ENCODE results near the gene ASIC5.

ASIC5 gene

DNA sequence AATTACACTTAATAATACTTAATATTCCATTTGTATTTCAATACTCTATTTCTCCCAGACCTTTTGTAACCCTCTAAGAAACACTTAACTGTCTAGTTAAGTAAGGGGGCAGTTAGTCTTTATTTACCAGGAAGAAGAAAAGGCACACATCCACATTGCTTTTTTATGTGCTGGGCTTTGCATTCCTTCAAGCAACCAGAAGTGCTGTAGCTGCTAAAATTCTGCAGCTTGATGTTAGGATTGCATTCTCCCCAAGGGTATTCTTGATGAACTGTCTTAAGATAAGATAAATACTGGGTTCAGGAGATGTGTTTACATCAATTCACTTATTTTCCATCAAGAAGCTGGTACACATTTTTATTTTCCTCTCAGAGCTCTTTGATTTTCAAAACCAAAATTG lies 24.0 kb downstream of the ASIC5 start:
- H3K4me1 ChIP-seq (ENCODE audit: control insufficient read depth in 2 of 2, insufficient read depth in 2 of 2, low read length in 2 of 2), result no peaks in the 10 kb centered on the region
- H3K9me3 ChIP-seq (ENCODE audit: control insufficient read depth in 2 of 2, low read length in 2 of 2), result no peaks in the 10 kb centered on the region
- H3K27me3 ChIP-seq (ENCODE audit: control insufficient read depth in 2 of 2, insufficient read depth in 2 of 2, low read length in 2 of 2), result no peaks in the 10 kb centered on the region
- no peaks in the 10 kb centered on the region for H3K36me3 ChIP-seq (ENCODE audit: control insufficient read depth in 2 of 2, insufficient read depth in 2 of 2, low read length in 2 of 2)
- no peak overlapping the region for H3K27ac ChIP-seq (ENCODE audit: low read depth in 2 of 2, low read length in 2 of 2)
- H3K9ac ChIP-seq (ENCODE audit: low read depth in 1 of 2, low read length in 2 of 2), result no peak overlapping the region
- no peak overlapping the region for H3K4me3 ChIP-seq (ENCODE audit: low read length in 2 of 2)

GRCh38 chr4:155837203-155837796 lies 28.8 kb downstream of the ASIC5 start:
- no peaks in the 10 kb centered on the region for H3K36me3 ChIP-seq (ENCODE audit: control insufficient read depth in 2 of 2, insufficient read depth in 2 of 2, low read length in 2 of 2)
- no peaks in the 10 kb centered on the region for H3K27me3 ChIP-seq (ENCODE audit: control insufficient read depth in 2 of 2, insufficient read depth in 2 of 2, low read length in 2 of 2)
- H3K4me1 ChIP-seq (ENCODE audit: control insufficient read depth in 2 of 2, insufficient read depth in 2 of 2, low read length in 2 of 2), result no peaks in the 10 kb centered on the region
- no peak overlapping the region for H3K9ac ChIP-seq (ENCODE audit: low read depth in 1 of 2, low read length in 2 of 2)
- H3K4me3 ChIP-seq (ENCODE audit: low read length in 2 of 2), result no peak overlapping the region
- H3K9me3 ChIP-seq (ENCODE audit: control insufficient read depth in 2 of 2, low read length in 2 of 2), result no peaks in the 10 kb centered on the region
- no peak overlapping the region for H3K27ac ChIP-seq (ENCODE audit: low read depth in 2 of 2, low read length in 2 of 2)

DNA sequence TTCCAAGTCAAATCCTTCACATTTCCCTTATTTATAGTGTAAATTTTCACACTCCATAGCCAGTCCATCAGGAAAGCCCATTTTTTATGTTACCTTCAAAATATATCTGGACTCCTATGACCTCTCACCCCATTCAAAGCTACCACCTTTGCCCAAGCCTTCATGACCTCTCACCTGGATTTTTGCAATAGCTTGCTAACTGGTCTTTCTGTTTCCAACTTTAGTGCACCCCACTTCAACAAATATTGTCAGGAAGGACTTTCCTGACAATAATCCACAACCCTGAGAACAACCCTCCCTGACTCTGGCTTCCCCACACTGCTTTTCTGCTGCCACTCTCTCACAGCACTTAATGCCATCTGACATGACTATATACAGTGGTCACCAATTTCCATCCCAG lies 33.4 kb downstream of the ASIC5 start:
- H3K4me3 ChIP-seq (ENCODE audit: low read length in 2 of 2), result no peak overlapping the region
- H3K36me3 ChIP-seq (ENCODE audit: control insufficient read depth in 2 of 2, insufficient read depth in 2 of 2, low read length in 2 of 2), result no peaks in the 10 kb centered on the region
- no peaks in the 10 kb centered on the region for H3K4me1 ChIP-seq (ENCODE audit: control insufficient read depth in 2 of 2, insufficient read depth in 2 of 2, low read length in 2 of 2)
- no peaks in the 10 kb centered on the region for H3K27me3 ChIP-seq (ENCODE audit: control insufficient read depth in 2 of 2, insufficient read depth in 2 of 2, low read length in 2 of 2)
- H3K27ac ChIP-seq (ENCODE audit: low read depth in 2 of 2, low read length in 2 of 2), result no peak overlapping the region
- H3K9ac ChIP-seq (ENCODE audit: low read depth in 1 of 2, low read length in 2 of 2), result no peak overlapping the region
- no peaks in the 10 kb centered on the region for H3K9me3 ChIP-seq (ENCODE audit: control insufficient read depth in 2 of 2, low read length in 2 of 2)

- Histone ChIP-seq H3K9ac (ENCODE audit: low read depth in 1 of 2, low read length in 2 of 2) (no peak overlapping the region), H3K4me1 (ENCODE audit: control insufficient read depth in 2 of 2, insufficient read depth in 2 of 2, low read length in 2 of 2) (no peaks in the 10 kb centered on the region), H3K27ac (ENCODE audit: low read depth in 2 of 2, low read length in 2 of 2) (no peak overlapping the region), H3K36me3 (ENCODE audit: control insufficient read depth in 2 of 2, insufficient read depth in 2 of 2, low read length in 2 of 2) (no peaks in the 10 kb centered on the region), H3K4me3 (ENCODE audit: low read length in 2 of 2) (no peak overlapping the region), H3K27me3 (ENCODE audit: control insufficient read depth in 2 of 2, insufficient read depth in 2 of 2, low read length in 2 of 2) (no peaks in the 10 kb centered on the region), H3K9me3 (ENCODE audit: control insufficient read depth in 2 of 2, low read length in 2 of 2) (no peaks in the 10 kb centered on the region)
Measured at GRCh38 chr4:155828628-155829027, 37.4 kb downstream of the ASIC5 start.

- Histone ChIP-seq H3K9me3 (ENCODE audit: control insufficient read depth in 2 of 2, low read length in 2 of 2) (no peaks in the 10 kb centered on the region), H3K27ac (ENCODE audit: low read depth in 2 of 2, low read length in 2 of 2) (no peak overlapping the region), H3K27me3 (ENCODE audit: control insufficient read depth in 2 of 2, insufficient read depth in 2 of 2, low read length in 2 of 2) (no peaks in the 10 kb centered on the region), H3K9ac (ENCODE audit: low read depth in 1 of 2, low read length in 2 of 2) (no peak overlapping the region), H3K4me3 (ENCODE audit: low read length in 2 of 2) (no peak overlapping the region), H3K36me3 (ENCODE audit: control insufficient read depth in 2 of 2, insufficient read depth in 2 of 2, low read length in 2 of 2) (no peaks in the 10 kb centered on the region), H3K4me1 (ENCODE audit: control insufficient read depth in 2 of 2, insufficient read depth in 2 of 2, low read length in 2 of 2) (no peaks in the 10 kb centered on the region)
Measured at GRCh38 chr4:155822572-155822971, 43.5 kb downstream of the ASIC5 start.

DNA sequence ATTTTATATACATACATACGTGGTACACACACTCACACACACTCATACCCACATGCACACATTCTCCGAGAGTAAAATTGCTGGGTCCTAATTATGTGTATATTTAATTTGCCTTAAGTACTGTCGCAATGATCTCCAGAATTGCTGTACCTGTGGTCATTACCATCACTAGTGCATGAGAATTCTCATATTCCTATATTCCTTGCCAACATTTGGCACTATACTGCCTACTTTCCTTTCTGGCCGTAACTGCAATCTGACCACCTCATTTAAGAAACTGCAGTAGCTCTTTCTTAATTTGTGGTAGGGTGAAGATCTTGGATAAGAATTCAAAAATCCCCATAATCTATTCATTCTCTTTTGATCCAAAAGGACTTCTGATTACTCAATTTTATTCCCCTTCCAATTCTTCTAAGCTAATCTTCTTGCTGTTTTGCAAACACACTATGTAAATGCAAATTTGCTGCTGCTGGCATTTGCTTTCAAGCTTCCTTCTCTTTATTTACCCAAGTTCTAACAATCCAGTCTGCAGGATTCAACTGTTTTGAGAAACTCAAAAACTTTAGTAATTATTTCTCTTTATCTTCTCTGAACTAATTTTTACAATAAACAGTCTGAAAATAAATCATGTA lies 45.1 kb downstream of the ASIC5 start:
- Histone ChIP-seq H3K4me3 (ENCODE audit: low read length in 2 of 2) (no peak overlapping the region), H3K36me3 (ENCODE audit: control insufficient read depth in 2 of 2, insufficient read depth in 2 of 2, low read length in 2 of 2) (no peaks in the 10 kb centered on the region), H3K27me3 (ENCODE audit: control insufficient read depth in 2 of 2, insufficient read depth in 2 of 2, low read length in 2 of 2) (no peaks in the 10 kb centered on the region), H3K27ac (ENCODE audit: low read depth in 2 of 2, low read length in 2 of 2) (no peak overlapping the region), H3K4me1 (ENCODE audit: control insufficient read depth in 2 of 2, insufficient read depth in 2 of 2, low read length in 2 of 2) (no peaks in the 10 kb centered on the region), H3K9ac (ENCODE audit: low read depth in 1 of 2, low read length in 2 of 2) (no peak overlapping the region), H3K9me3 (ENCODE audit: control insufficient read depth in 2 of 2, low read length in 2 of 2) (no peaks in the 10 kb centered on the region)

GRCh38 chr4:155819066-155819465 lies 47.0 kb downstream of the ASIC5 start:
- no peaks in the 10 kb centered on the region for H3K27me3 ChIP-seq (ENCODE audit: control insufficient read depth in 2 of 2, insufficient read depth in 2 of 2, low read length in 2 of 2)
- H3K9ac ChIP-seq (ENCODE audit: low read depth in 1 of 2, low read length in 2 of 2), result no peak overlapping the region
- no peak overlapping the region for H3K27ac ChIP-seq (ENCODE audit: low read depth in 2 of 2, low read length in 2 of 2)
- no peak overlapping the region for H3K4me3 ChIP-seq (ENCODE audit: low read length in 2 of 2)
- no peaks in the 10 kb centered on the region for H3K36me3 ChIP-seq (ENCODE audit: control insufficient read depth in 2 of 2, insufficient read depth in 2 of 2, low read length in 2 of 2)
- H3K9me3 ChIP-seq (ENCODE audit: control insufficient read depth in 2 of 2, low read length in 2 of 2), result no peaks in the 10 kb centered on the region
- no peaks in the 10 kb centered on the region for H3K4me1 ChIP-seq (ENCODE audit: control insufficient read depth in 2 of 2, insufficient read depth in 2 of 2, low read length in 2 of 2)

- H3K9ac ChIP-seq (ENCODE audit: low read depth in 1 of 2, low read length in 2 of 2), result no peak overlapping the region
- H3K27ac ChIP-seq (ENCODE audit: low read depth in 2 of 2, low read length in 2 of 2), result no peak overlapping the region
- no peaks in the 10 kb centered on the region for H3K36me3 ChIP-seq (ENCODE audit: control insufficient read depth in 2 of 2, insufficient read depth in 2 of 2, low read length in 2 of 2)
- H3K4me3 ChIP-seq (ENCODE audit: low read length in 2 of 2), result no peak overlapping the region
- H3K27me3 ChIP-seq (ENCODE audit: control insufficient read depth in 2 of 2, insufficient read depth in 2 of 2, low read length in 2 of 2), result no peaks in the 10 kb centered on the region
- no peaks in the 10 kb centered on the region for H3K4me1 ChIP-seq (ENCODE audit: control insufficient read depth in 2 of 2, insufficient read depth in 2 of 2, low read length in 2 of 2)
- H3K9me3 ChIP-seq (ENCODE audit: control insufficient read depth in 2 of 2, low read length in 2 of 2), result no peaks in the 10 kb centered on the region
Measured at GRCh38 chr4:155818639-155819038, 47.4 kb downstream of the ASIC5 start.

DNA sequence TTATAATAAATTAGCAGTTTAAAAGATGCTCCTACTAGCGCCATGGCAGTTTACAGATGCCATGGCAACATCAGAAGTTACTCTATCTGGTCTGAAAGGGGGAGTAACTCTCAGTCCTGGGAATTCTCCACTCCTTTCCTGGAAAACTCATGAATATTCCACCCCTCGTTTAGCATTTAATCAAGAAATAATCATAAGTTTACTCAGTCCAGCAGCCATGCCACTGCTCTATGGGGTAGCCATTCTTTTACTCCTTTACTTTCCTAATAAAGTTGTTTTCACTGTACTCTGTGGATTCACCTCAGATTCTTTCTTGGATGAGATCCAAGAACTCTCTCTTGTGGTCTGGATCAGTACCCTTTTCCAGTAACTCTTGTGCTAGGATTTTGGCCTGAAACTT lies 55.0 kb downstream of the ASIC5 start:
- no peaks in the 10 kb centered on the region for H3K36me3 ChIP-seq (ENCODE audit: control insufficient read depth in 2 of 2, insufficient read depth in 2 of 2, low read length in 2 of 2)

GRCh38 chr4:155809835-155810234 lies 56.2 kb downstream of the ASIC5 start:
- Histone ChIP-seq H3K9ac (ENCODE audit: low read depth in 1 of 2, low read length in 2 of 2) (no peak overlapping the region), H3K4me1 (ENCODE audit: control insufficient read depth in 2 of 2, insufficient read depth in 2 of 2, low read length in 2 of 2) (no peaks in the 10 kb centered on the region), H3K36me3 (ENCODE audit: control insufficient read depth in 2 of 2, insufficient read depth in 2 of 2, low read length in 2 of 2) (no peaks in the 10 kb centered on the region), H3K4me3 (ENCODE audit: low read length in 2 of 2) (no peak overlapping the region), H3K27ac (ENCODE audit: low read depth in 2 of 2, low read length in 2 of 2) (no peak overlapping the region), H3K27me3 (ENCODE audit: control insufficient read depth in 2 of 2, insufficient read depth in 2 of 2, low read length in 2 of 2) (no peaks in the 10 kb centered on the region), H3K9me3 (ENCODE audit: control insufficient read depth in 2 of 2, low read length in 2 of 2) (no peaks in the 10 kb centered on the region)

More for the DNA sequence above, 55.0 kb downstream of the ASIC5 start:
- Histone ChIP-seq H3K27ac (ENCODE audit: low read depth in 2 of 2, low read length in 2 of 2) (no peak overlapping the region), H3K4me1 (ENCODE audit: control insufficient read depth in 2 of 2, insufficient read depth in 2 of 2, low read length in 2 of 2) (no peaks in the 10 kb centered on the region), H3K27me3 (ENCODE audit: control insufficient read depth in 2 of 2, insufficient read depth in 2 of 2, low read length in 2 of 2) (no peaks in the 10 kb centered on the region), H3K4me3 (ENCODE audit: low read length in 2 of 2) (no peak overlapping the region), H3K9ac (ENCODE audit: low read depth in 1 of 2, low read length in 2 of 2) (no peak overlapping the region), H3K9me3 (ENCODE audit: control insufficient read depth in 2 of 2, low read length in 2 of 2) (no peaks in the 10 kb centered on the region)
